Caco-2 (cell line): ENCODE results near the gene STRN3. TPM values are rescaled to one million over a fixed set of nuclear protein-coding genes. Genes with fewer than 3 reads are reported as not detected.

Experiments
- BruUV-seq: library from RNA; stranded (reverse); fragments of 400-500 nt; replicated peaks from 2 replicates; lab custom pipeline; 2021; lab: Mats Ljungman, UMichigan
- CTCF ChIA-PET: fragments of 300-600 bp; sonication (Branson Sonifier 250); formaldehyde crosslinking; loops from one replicate; lab custom pipeline; 2022; ENCODE audit warnings: antibody characterized with exemption; lab: Charles Lee
- POLR2A ChIA-PET: fragments of 300-600 bp; sonication (Branson Sonifier 250); formaldehyde crosslinking; loops from one replicate; lab custom pipeline; 2022; ENCODE audit warnings: antibody characterized with exemption; lab: Charles Lee
- DNase-seq, 2 experiments: peaks; one replicate each; pipeline versions ENCODE4 v3.0.0 to v3.0.0-alpha.2; 2020 to 2022
- H3K27me3 ChIP-seq: replicated peaks from 2 replicates; pipeline ENCODE4 v1.6.0; 2011; ENCODE audit warnings: low read length; ENCODE audit not compliant: control insufficient read depth, insufficient read depth
- H3K36me3 ChIP-seq: 2 replicates; pipeline ENCODE4 v1.5.1; 2011; ENCODE audit warnings: low read length; ENCODE audit not compliant: control insufficient read depth, insufficient read depth
- H3K4me1 ChIP-seq: fragments of 250-450 bp; sonication (Bioruptor Pico); 2 replicates; pipeline ENCODE4 v1.5.1; 2020; ENCODE audit warnings: mild to moderate bottlenecking
- H3K4me3 ChIP-seq: 2 replicates; pipeline ENCODE4 v1.5.1; 2011; ENCODE audit warnings: low read depth, mild to moderate bottlenecking, control low read depth, low read length
- H3K9me3 ChIP-seq: fragments of 250-450 bp; sonication (Bioruptor Pico); 2 replicates; pipeline ENCODE4 v1.5.1; 2020; ENCODE audit warnings: mild to moderate bottlenecking, moderate library complexity
- H3K27ac Mint-ChIP-seq: one replicate; pipeline ENCODE4 v1.8.0; 2022; ENCODE audit warnings: mixed read lengths; ENCODE audit not compliant: unreplicated experiment
- H3K27me3 Mint-ChIP-seq: one replicate; pipeline ENCODE4 v1.8.0; 2022; ENCODE audit warnings: mixed read lengths; ENCODE audit not compliant: insufficient read depth, unreplicated experiment
- H3K36me3 Mint-ChIP-seq: one replicate; pipeline ENCODE4 v1.8.0; 2022; ENCODE audit warnings: mild to moderate bottlenecking, mixed read lengths; ENCODE audit not compliant: insufficient read depth, unreplicated experiment
- H3K4me1 Mint-ChIP-seq: one replicate; pipeline ENCODE4 v1.8.0; 2022; ENCODE audit warnings: low read depth, mixed read lengths; ENCODE audit not compliant: unreplicated experiment
- H3K4me3 Mint-ChIP-seq: one replicate; pipeline ENCODE4 v1.8.0; 2022; ENCODE audit warnings: mild to moderate bottlenecking, moderate library complexity, mixed read lengths; ENCODE audit not compliant: unreplicated experiment
- H3K9me3 Mint-ChIP-seq: one replicate; pipeline ENCODE4 v1.8.0; 2022; ENCODE audit warnings: mixed read lengths; ENCODE audit not compliant: unreplicated experiment
- intact Hi-C: fragments of 100-400 bp; cut with micrococcal nuclease; formaldehyde crosslinking; loops from one replicate; pipeline ENCODE4 v1.10.0; 2022; ENCODE audit not compliant: unreplicated experiment
- total RNA-seq: library from RNA; stranded (reverse); gene quantifications from 2 replicates; pipeline ENCODE4 v1.2.3, GENCODE V29; 2022
- TF ChIP-seq, protein P1 (sequence below), 2 experiments: fragments of 200-600 bp in 1 of 2; IDR thresholded peaks; 1 replicate in 1 of 2; 2 replicates in 1 of 2; pipeline versions ENCODE4 v1.5.1 to v1.8.0; 2011 to 2022; ENCODE audit warnings: antibody characterized with exemption in 1 of 2, control low read depth in 1 of 2, inconsistent platforms in 1 of 2, low read depth in 1 of 2, low read length in 1 of 2, mild to moderate bottlenecking in 1 of 2, moderate library complexity in 1 of 2; ENCODE audit not compliant: insufficient read depth in 1 of 2, severe bottlenecking in 1 of 2, unreplicated experiment in 1 of 2

STRN3 gene
- total RNA-seq, 1 experiment from 2014 or later: 38.0 TPM

DNA sequence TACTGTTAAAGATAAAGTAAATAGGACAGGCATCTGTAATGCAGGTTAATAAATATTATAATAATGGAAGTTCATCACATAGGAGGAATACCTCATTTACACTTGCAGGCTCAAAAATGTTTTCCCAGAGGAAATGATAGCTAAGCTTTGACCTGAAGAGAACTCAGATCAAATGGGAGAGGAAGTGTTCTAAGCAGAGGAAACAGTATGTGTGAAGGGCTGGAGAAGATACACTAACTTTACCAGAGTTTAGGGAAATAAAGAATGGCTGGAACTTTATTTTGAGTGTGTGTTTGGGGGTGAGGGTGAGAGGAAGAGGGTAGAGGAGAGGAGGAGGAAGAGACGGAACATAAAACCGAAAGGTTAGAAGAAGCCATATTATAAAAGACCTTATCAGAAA, 34.8 kb downstream of the STRN3 start:
- H3K36me3 ChIP-seq: no peaks in the 10 kb centered on the region
- Mint-ChIP-seq H3K9me3 (no peaks in the 10 kb centered on the region), H3K36me3 (peaks cover 4% of the 10 kb centered on the region), H3K27ac (no peak overlapping the region), H3K27me3 (no peaks in the 10 kb centered on the region), H3K4me3 (no peak overlapping the region), H3K4me1 (peaks cover 7% of the 10 kb centered on the region)
- H3K27me3 ChIP-seq: no peaks in the 10 kb centered on the region
- TF ChIP-seq, protein P1, sequence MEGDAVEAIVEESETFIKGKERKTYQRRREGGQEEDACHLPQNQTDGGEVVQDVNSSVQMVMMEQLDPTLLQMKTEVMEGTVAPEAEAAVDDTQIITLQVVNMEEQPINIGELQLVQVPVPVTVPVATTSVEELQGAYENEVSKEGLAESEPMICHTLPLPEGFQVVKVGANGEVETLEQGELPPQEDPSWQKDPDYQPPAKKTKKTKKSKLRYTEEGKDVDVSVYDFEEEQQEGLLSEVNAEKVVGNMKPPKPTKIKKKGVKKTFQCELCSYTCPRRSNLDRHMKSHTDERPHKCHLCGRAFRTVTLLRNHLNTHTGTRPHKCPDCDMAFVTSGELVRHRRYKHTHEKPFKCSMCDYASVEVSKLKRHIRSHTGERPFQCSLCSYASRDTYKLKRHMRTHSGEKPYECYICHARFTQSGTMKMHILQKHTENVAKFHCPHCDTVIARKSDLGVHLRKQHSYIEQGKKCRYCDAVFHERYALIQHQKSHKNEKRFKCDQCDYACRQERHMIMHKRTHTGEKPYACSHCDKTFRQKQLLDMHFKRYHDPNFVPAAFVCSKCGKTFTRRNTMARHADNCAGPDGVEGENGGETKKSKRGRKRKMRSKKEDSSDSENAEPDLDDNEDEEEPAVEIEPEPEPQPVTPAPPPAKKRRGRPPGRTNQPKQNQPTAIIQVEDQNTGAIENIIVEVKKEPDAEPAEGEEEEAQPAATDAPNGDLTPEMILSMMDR (IDR thresholded peaks at IDR 0.05; ENCODE audit: insufficient read depth in 1 of 2, low read depth in 1 of 2, low read length in 1 of 2, severe bottlenecking in 1 of 2, unreplicated experiment in 1 of 2): no peak
- no peak overlapping the region for H3K4me3 ChIP-seq
- intact Hi-C loops: no loop called here
- ChIA-PET POLR2A (no interaction called here), CTCF (no interaction called here)
- H3K4me1 ChIP-seq: peaks cover 11% of the 10 kb centered on the region; the same call in 1 of the 2 replicates
- DNase-seq: no peak
- H3K9me3 ChIP-seq: no peaks in the 10 kb centered on the region
- no TSS peak for BruUV-seq

DNA sequence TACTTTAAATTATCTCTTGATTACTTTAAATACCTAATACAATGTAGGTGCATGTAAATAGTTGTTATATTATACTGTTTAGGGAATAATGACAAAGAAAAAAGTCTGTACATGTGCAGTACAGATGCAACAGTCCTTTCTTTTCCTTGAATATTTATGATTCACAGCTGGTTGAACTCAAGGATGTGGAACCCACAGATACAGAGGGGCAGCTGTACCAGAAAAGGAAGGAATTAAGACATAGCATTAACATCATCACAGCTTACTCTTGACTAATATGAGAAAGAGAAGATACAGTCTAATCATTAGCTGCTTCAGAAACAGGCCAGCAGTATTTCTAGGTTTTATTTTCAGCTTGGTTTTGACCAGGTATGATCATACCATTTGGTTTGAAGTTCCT, 35.4 kb downstream of the STRN3 start:
- Mint-ChIP-seq H3K9me3 (no peaks in the 10 kb centered on the region), H3K4me3 (no peak overlapping the region), H3K36me3 (peaks cover 4% of the 10 kb centered on the region), H3K27me3 (no peaks in the 10 kb centered on the region), H3K4me1 (peaks cover 7% of the 10 kb centered on the region), H3K27ac (no peak overlapping the region)
- H3K36me3 ChIP-seq: no peaks in the 10 kb centered on the region
- H3K27me3 ChIP-seq: no peaks in the 10 kb centered on the region
- H3K4me3 ChIP-seq: no peak overlapping the region
- peaks cover 11% of the 10 kb centered on the region; the same call in 1 of the 2 replicates for H3K4me1 ChIP-seq
- CTCF ChIA-PET: no interaction called here
- POLR2A ChIA-PET: interaction anchor here (0.7 kb wide), 1 partner anchor 9 kb away, joined by 3 read pairs; no protein-coding TSS in a partner anchor
- no TSS peak for BruUV-seq
- TF ChIP-seq, protein P1 (IDR thresholded peaks at IDR 0.05; ENCODE audit: insufficient read depth in 1 of 2, low read depth in 1 of 2, low read length in 1 of 2, severe bottlenecking in 1 of 2, unreplicated experiment in 1 of 2): no peak
- DNase-seq: no peak
- intact Hi-C loops: no loop called here
- H3K9me3 ChIP-seq: no peaks in the 10 kb centered on the region

DNA sequence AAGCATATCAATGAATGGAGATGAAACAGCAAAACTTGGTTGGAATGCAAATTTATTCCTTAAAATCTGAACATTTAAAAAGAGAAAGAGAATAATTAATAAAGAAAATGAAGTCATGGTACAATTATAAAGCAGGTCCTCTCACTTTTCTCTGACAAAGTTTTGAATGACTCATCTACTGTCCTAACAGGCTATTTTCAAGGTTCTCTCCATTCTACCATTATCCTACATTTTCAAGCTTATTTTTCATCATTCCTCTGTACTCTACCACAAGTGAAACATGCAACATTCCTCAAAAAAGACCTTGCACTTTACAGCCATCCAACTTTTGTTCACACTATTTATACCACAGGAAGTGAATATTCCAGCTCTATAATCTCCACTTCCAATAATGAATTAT, 37.7 kb downstream of the STRN3 start:
- CTCF ChIA-PET: no interaction called here
- Mint-ChIP-seq H3K36me3 (peaks cover 4% of the 10 kb centered on the region), H3K4me1 (peaks cover 7% of the 10 kb centered on the region), H3K27ac (peak overlapping the region; percentile 53), H3K4me3 (no peak overlapping the region), H3K27me3 (no peaks in the 10 kb centered on the region), H3K9me3 (no peaks in the 10 kb centered on the region)
- TF ChIP-seq, protein P1 (IDR thresholded peaks at IDR 0.05; ENCODE audit: insufficient read depth in 1 of 2, low read depth in 1 of 2, low read length in 1 of 2, severe bottlenecking in 1 of 2, unreplicated experiment in 1 of 2): no peak
- Histone ChIP-seq H3K4me3 (no peak overlapping the region), H3K27me3 (no peaks in the 10 kb centered on the region), H3K9me3 (no peaks in the 10 kb centered on the region), H3K4me1 (peaks cover 11% of the 10 kb centered on the region; the same call in 1 of the 2 replicates), H3K36me3 (no peaks in the 10 kb centered on the region)
- BruUV-seq: no TSS peak
- DNase-seq: no peak
- intact Hi-C loops: no loop called here
- POLR2A ChIA-PET: no interaction called here
